Measurements from ENCODE around the gene PIAS4.

GRCh38 chr19:3978145-3978544 is 29.4 kb upstream of the PIAS4 start:
- TF ChIP-seq BCLAF1 (IDR thresholded peaks at IDR 0.05): no peak
- TF ChIP-seq CTCF (IDR thresholded peaks at IDR 0.05 in 2 of 3, conservative IDR thresholded peaks at IDR 0.05 in 1 of 3; ENCODE audit: control insufficient read depth in 2 of 3, extremely low read depth in 1 of 3, insufficient read depth in 1 of 3, low read depth in 3 of 3, low read length in 3 of 3): no peak
- TF ChIP-seq RCOR1 (conservative IDR thresholded peaks at IDR 0.05; ENCODE audit: low read depth, low read length): no peak
- no peak for TF ChIP-seq SP1 (IDR thresholded peaks at IDR 0.05; ENCODE audit: low read depth, low read length)
